Activated CD4-positive, CD25-positive, alpha-beta regulatory T cell (primary cell): ENCODE results near the gene TTR.

Experiments
- DNase-seq, 4 experiments: peaks; one replicate each; lab custom pipeline; 2025; lab: John Stamatoyannopoulos, UW

Gene TTR

GRCh38 chr18:31591628-31592027 is at the start of gene TTR:
Gene TTR, plus strand, starts transcription at chr18:31591877. Its CDS starts 26 bp downstream, at chr18:31591903.
- DNase-seq = no peak

GRCh38 chr18:31546476-31546875 is 45.2 kb upstream of the TTR start:
- DNase-seq = no peak

GRCh38 chr18:31548853-31549252 is 42.8 kb upstream of the TTR start:
- DNase-seq = no peak

- DNase-seq = no peak
These were observed 42.3 kb upstream of the TTR start for GRCh38 chr18:31549416-31549815.

- DNase-seq = no peak
These were observed 39.8 kb upstream of the TTR start for GRCh38 chr18:31551883-31552282.

GRCh38 chr18:31553800-31554199 is 37.9 kb upstream of the TTR start:
- DNase-seq = no peak

- DNase-seq = no peak
These were observed 36.9 kb upstream of the TTR start for GRCh38 chr18:31554776-31555175.

- DNase-seq = no peak
These were observed 35.5 kb upstream of the TTR start for GRCh38 chr18:31555971-31556747.

GRCh38 chr18:31557446-31557845 is 34.2 kb upstream of the TTR start:
- DNase-seq = no peak

GRCh38 chr18:31558567-31558966 is 33.1 kb upstream of the TTR start:
- no peak for DNase-seq

- no peak for DNase-seq
These were observed 29.0 kb upstream of the TTR start for GRCh38 chr18:31562726-31563125.

GRCh38 chr18:31563778-31564177 is 27.9 kb upstream of the TTR start:
- DNase-seq = no peak

- DNase-seq = no peak
These were observed 26.3 kb upstream of the TTR start for GRCh38 chr18:31565345-31565744.

- DNase-seq = no peak
These were observed 25.7 kb upstream of the TTR start for GRCh38 chr18:31565782-31566512.

GRCh38 chr18:31566576-31567306 is 24.9 kb upstream of the TTR start:
- DNase-seq = no peak

- no peak for DNase-seq
These were observed 19.3 kb upstream of the TTR start for GRCh38 chr18:31572368-31572767.

- DNase-seq = no peak
These were observed 18.6 kb upstream of the TTR start for GRCh38 chr18:31573051-31573450.

GRCh38 chr18:31574359-31574758 is 17.3 kb upstream of the TTR start:
- DNase-seq = no peak

GRCh38 chr18:31575515-31576257 is 16.0 kb upstream of the TTR start:
- DNase-seq = no peak

GRCh38 chr18:31576670-31577069 is 15.0 kb upstream of the TTR start:
- DNase-seq = no peak

GRCh38 chr18:31577195-31577594 is 14.5 kb upstream of the TTR start:
- no peak for DNase-seq

- DNase-seq = no peak
These were observed 13.6 kb upstream of the TTR start for GRCh38 chr18:31578126-31578525.
